SK-N-SH (cell line): Measurements from ENCODE around the gene SMARCA4.

Experiments used
- EZH2phosphoT487 ChIP-seq: fragments of 200-600 bp; sonication (generic); IDR thresholded peaks from 2 replicates; pipeline ENCODE4 v1.6.1; 2017; ENCODE audit warnings: low read depth, mixed run types, mild to moderate bottlenecking, antibody characterized with exemption, moderate library complexity, borderline replicate concordance
- FOSL2 ChIP-seq: IDR thresholded peaks from 2 replicates; pipeline ENCODE4 v1.4.0; 2012; ENCODE audit warnings: low read depth, mild to moderate bottlenecking, moderate library complexity, borderline replicate concordance
- JUND ChIP-seq: IDR thresholded peaks from 2 replicates; pipeline ENCODE4 v1.4.0; 2012
- RXRA ChIP-seq: IDR thresholded peaks from 2 replicates; pipeline ENCODE4 v1.4.0; 2012; ENCODE audit warnings: low read depth, mild to moderate bottlenecking, borderline replicate concordance
- TAF1 ChIP-seq: IDR thresholded peaks from 2 replicates; pipeline ENCODE4 v1.6.1; 2012; ENCODE audit warnings: low read depth, mild to moderate bottlenecking, low read length, moderate library complexity, borderline replicate concordance
- TEAD4 ChIP-seq: IDR thresholded peaks from 2 replicates; pipeline ENCODE4 v1.4.0; 2012; ENCODE audit warnings: mild to moderate bottlenecking, borderline replicate concordance; ENCODE audit not compliant: insufficient read depth
- YY1 ChIP-seq: IDR thresholded peaks from 2 replicates; pipeline ENCODE4 v1.4.0; 2012; ENCODE audit warnings: low read depth, mild to moderate bottlenecking
- TF ChIP-seq, protein P1 (sequence below): fragments of 200-600 bp; sonication (generic); IDR thresholded peaks from 2 replicates; pipeline ENCODE4 v1.6.1; 2017; ENCODE audit warnings: antibody characterized with exemption, mild to moderate bottlenecking, moderate library complexity
- TF ChIP-seq, protein P2 (sequence below): fragments of 150-350 bp; IDR thresholded peaks from 2 replicates; pipeline ENCODE4 v1.6.1; 2017; ENCODE audit warnings: antibody characterized with exemption, low read length, low read depth, borderline replicate concordance
- TF ChIP-seq, protein P3 (sequence below): IDR thresholded peaks from 2 replicates; pipeline ENCODE4 v1.4.0; 2012; ENCODE audit warnings: low read depth, borderline replicate concordance
- TF ChIP-seq, protein P4 (sequence below): IDR thresholded peaks from 2 replicates; pipeline ENCODE4 v1.6.1; 2012; ENCODE audit warnings: mild to moderate bottlenecking, low read depth, low read length, moderate library complexity

DNA sequence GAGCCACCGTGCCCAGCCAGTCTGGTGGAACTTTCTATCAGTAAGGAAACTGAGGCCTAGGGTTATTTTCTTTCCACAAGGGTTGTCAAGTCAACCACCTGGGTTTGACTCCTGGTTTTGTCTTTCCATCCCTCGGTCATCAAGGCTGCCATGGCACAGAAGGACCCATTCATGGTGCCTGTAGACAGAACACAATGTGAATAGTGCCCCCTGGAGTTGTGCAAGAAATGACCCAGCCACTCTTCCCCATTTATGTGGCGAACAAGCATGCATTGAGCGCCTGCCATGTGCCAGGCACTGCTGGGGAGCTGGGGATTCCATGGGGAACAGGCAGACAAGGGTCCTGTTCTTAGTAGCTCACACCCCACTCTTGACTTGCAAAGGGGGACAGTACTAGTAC is 4.1 kb downstream of the SMARCA4 start:
- TF ChIP-seq, protein P1, sequence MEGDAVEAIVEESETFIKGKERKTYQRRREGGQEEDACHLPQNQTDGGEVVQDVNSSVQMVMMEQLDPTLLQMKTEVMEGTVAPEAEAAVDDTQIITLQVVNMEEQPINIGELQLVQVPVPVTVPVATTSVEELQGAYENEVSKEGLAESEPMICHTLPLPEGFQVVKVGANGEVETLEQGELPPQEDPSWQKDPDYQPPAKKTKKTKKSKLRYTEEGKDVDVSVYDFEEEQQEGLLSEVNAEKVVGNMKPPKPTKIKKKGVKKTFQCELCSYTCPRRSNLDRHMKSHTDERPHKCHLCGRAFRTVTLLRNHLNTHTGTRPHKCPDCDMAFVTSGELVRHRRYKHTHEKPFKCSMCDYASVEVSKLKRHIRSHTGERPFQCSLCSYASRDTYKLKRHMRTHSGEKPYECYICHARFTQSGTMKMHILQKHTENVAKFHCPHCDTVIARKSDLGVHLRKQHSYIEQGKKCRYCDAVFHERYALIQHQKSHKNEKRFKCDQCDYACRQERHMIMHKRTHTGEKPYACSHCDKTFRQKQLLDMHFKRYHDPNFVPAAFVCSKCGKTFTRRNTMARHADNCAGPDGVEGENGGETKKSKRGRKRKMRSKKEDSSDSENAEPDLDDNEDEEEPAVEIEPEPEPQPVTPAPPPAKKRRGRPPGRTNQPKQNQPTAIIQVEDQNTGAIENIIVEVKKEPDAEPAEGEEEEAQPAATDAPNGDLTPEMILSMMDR = peak; percentile 20
- TF ChIP-seq EZH2phosphoT487 = no peak
- TF ChIP-seq TEAD4 = no peak
- TF ChIP-seq RXRA = no peak
- TF ChIP-seq YY1 = no peak
- TF ChIP-seq, protein P2, sequence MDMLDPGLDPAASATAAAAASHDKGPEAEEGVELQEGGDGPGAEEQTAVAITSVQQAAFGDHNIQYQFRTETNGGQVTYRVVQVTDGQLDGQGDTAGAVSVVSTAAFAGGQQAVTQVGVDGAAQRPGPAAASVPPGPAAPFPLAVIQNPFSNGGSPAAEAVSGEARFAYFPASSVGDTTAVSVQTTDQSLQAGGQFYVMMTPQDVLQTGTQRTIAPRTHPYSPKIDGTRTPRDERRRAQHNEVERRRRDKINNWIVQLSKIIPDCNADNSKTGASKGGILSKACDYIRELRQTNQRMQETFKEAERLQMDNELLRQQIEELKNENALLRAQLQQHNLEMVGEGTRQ = no peak
- no peak for TF ChIP-seq TAF1
- no peak for TF ChIP-seq FOSL2
- TF ChIP-seq, protein P3, sequence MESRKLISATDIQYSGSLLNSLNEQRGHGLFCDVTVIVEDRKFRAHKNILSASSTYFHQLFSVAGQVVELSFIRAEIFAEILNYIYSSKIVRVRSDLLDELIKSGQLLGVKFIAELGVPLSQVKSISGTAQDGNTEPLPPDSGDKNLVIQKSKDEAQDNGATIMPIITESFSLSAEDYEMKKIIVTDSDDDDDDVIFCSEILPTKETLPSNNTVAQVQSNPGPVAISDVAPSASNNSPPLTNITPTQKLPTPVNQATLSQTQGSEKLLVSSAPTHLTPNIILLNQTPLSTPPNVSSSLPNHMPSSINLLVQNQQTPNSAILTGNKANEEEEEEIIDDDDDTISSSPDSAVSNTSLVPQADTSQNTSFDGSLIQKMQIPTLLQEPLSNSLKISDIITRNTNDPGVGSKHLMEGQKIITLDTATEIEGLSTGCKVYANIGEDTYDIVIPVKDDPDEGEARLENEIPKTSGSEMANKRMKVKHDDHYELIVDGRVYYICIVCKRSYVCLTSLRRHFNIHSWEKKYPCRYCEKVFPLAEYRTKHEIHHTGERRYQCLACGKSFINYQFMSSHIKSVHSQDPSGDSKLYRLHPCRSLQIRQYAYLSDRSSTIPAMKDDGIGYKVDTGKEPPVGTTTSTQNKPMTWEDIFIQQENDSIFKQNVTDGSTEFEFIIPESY = no peak
- no peak for TF ChIP-seq JUND
- TF ChIP-seq, protein P4, sequence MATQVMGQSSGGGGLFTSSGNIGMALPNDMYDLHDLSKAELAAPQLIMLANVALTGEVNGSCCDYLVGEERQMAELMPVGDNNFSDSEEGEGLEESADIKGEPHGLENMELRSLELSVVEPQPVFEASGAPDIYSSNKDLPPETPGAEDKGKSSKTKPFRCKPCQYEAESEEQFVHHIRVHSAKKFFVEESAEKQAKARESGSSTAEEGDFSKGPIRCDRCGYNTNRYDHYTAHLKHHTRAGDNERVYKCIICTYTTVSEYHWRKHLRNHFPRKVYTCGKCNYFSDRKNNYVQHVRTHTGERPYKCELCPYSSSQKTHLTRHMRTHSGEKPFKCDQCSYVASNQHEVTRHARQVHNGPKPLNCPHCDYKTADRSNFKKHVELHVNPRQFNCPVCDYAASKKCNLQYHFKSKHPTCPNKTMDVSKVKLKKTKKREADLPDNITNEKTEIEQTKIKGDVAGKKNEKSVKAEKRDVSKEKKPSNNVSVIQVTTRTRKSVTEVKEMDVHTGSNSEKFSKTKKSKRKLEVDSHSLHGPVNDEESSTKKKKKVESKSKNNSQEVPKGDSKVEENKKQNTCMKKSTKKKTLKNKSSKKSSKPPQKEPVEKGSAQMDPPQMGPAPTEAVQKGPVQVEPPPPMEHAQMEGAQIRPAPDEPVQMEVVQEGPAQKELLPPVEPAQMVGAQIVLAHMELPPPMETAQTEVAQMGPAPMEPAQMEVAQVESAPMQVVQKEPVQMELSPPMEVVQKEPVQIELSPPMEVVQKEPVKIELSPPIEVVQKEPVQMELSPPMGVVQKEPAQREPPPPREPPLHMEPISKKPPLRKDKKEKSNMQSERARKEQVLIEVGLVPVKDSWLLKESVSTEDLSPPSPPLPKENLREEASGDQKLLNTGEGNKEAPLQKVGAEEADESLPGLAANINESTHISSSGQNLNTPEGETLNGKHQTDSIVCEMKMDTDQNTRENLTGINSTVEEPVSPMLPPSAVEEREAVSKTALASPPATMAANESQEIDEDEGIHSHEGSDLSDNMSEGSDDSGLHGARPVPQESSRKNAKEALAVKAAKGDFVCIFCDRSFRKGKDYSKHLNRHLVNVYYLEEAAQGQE = no peak
